Stomach (tissue), 4 donors: ENCODE measurements around the gene CAB39L.

ENCODE experiments used
- CTCF ChIP-seq, 7 experiments: fragments of 450-650 bp in 4 of 7; fragments of 200-600 bp in 3 of 7; sonication (generic) in 3 of 7; IDR thresholded peaks; one replicate each; pipeline ENCODE4 v1.5.1; 2016 to 2019; ENCODE audit warnings: antibody characterized with exemption in 7 of 7, control low read depth in 2 of 7, mild to moderate bottlenecking in 1 of 7
- EP300 ChIP-seq: sonication (generic); formaldehyde crosslinking; IDR thresholded peaks from one replicate; pipeline ENCODE4 v1.6.1; 2017; ENCODE audit warnings: antibody characterized with exemption
- POLR2A ChIP-seq, 4 donors: fragments of 450-650 bp; IDR thresholded peaks; one replicate each; pipeline ENCODE4 v1.6.1; 2016; ENCODE audit warnings: antibody characterized with exemption in 4 of 4, control low read depth in 2 of 4, mild to moderate bottlenecking in 1 of 4, moderate library complexity in 1 of 4
- POLR2AphosphoS5 ChIP-seq, 3 donors: sonication (generic); formaldehyde crosslinking; IDR thresholded peaks; one replicate each; pipeline ENCODE4 v1.6.1; 2016; ENCODE audit warnings: antibody characterized with exemption in 3 of 3

GRCh38 chr13:49343255-49343654, 100.6 kb downstream of the CAB39L start:
- TF ChIP-seq CTCF (IDR thresholded peaks at IDR 0.05) (no peak), POLR2AphosphoS5 (IDR thresholded peaks at IDR 0.05) (no peak), POLR2A (IDR thresholded peaks at IDR 0.05) (no peak), EP300 (no peak)
